ENCODE measurements around the gene PCYT1A. TPM values are rescaled to one million over a fixed set of nuclear protein-coding genes. Genes with fewer than 3 reads are reported as not detected.

Gene PCYT1A
- 10 to 100 TPM; 27.4 to 28.4 TPM for total RNA-seq

DNA sequence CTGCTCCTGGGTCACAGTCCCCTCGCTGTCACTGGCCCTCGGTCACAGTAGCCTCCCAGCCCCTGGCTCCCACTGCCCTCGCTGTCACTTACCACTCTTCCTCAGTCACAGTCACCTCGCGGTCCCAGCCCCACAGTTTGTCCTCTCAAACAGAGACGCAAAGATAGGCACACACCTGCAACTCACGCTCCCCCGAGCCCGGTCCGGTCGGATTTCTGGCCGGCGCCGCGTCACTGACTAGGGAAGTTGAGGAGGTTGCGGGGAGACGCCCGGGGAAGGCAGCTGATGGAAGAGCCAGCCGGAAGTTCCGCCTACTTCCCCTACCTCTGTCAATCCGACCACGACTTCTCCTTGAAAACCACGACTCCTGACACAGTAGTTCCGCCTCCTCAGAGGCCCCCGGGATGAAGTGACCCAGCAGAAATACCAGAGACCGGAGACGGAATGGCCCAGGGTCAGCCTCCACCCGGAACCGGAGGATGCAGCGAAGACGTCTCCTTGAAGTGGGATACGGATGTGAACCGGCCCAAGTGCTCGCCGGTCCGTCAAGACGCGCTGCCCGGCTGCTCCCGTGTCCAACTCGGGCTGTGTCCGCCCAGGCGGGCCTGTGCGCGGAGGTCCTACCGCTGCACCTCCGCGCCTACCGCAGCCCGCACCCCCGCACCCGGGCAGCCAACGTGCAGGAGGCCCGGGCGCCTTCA, at the start of gene PCYT1A:
TSS of gene PCYT1A (minus strand) at position 287 of the 701 bp plus-strand sequence. CDS start 17,195 bp downstream, outside the sequence.
- Mint-ChIP-seq H3K4me3 (peak within 1 kb of the TSS; percentile 100), H3K4me1 (ENCODE audit: low read depth) (peaks cover 37% of the 10 kb centered on the region), H3K27ac (peak within 1 kb of the TSS; percentile 99), H3K9me3 (no peaks in the 10 kb centered on the region), H3K36me3 (ENCODE audit: low read depth) (peaks cover 11% of the 10 kb centered on the region), H3K27me3 (ENCODE audit: low read depth) (no peaks in the 10 kb centered on the region)
- intact Hi-C loops (cut with micrococcal nuclease), result loop anchor here (1.0 kb wide), 4 partner anchors 8 to 655 kb away; partner anchors contain the start of gene NCBP2
- DNase-seq, result peak; percentile 84
- CTCF ChIA-PET, result interaction anchor here (1.1 kb wide), 1 partner anchor 15 kb away, joined by 3 read pairs; no protein-coding TSS in a partner anchor

DNA sequence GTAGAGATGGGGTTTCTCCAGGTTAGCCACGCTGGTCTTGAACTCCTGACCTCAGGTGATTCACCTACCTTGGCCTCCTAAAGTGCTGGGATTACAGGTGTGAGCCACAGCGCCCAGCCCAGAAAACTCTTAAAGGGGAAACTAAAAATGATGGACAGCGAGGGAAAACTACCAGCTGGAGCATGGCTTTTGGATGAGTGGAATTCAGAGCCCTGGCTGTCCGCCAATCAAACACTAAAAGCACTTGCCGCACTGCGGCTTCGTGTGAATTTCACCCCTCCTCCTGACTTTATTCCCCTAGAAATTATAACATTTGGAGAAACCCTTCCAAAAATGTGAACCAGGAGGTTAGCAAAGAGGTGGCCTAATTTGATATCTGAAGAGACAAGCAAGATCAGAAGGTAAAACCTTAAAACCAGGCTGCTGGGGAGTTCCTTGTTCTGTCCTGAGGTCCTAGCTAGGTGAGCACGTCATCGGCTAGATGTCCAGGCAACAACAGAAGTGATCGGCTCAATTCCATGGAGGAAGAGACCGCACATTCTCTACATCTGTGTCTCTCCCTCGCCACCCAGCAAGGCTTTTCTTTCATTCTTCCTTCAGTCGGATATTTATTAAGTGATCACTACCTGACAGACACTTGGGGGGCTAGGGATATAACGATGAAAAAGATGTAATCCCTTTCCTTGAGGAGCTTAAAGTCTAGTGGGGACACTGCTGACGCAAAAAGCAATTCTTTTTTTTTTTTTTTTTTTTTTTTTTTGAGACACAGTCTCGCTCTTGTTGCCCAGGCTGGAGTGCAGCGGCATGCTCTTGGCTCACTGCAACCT, 49.0 kb upstream of the PCYT1A start:
- Mint-ChIP-seq H3K36me3 (ENCODE audit: low read depth) (no peaks in the 10 kb centered on the region), H3K9me3 (no peaks in the 10 kb centered on the region), H3K4me1 (ENCODE audit: low read depth) (peaks cover 8% of the 10 kb centered on the region), H3K27ac (no peak overlapping the region), H3K4me3 (no peak overlapping the region), H3K27me3 (ENCODE audit: low read depth) (peaks cover 2% of the 10 kb centered on the region)
- CTCF ChIA-PET, result interaction anchor here (0.6 to 1.2 kb wide), 2 partner anchors 14 to 82 kb away, joined by 3 read pairs; no protein-coding TSS in a partner anchor
- no peak for DNase-seq
- intact Hi-C loops (cut with micrococcal nuclease), result no loop called here

DNA sequence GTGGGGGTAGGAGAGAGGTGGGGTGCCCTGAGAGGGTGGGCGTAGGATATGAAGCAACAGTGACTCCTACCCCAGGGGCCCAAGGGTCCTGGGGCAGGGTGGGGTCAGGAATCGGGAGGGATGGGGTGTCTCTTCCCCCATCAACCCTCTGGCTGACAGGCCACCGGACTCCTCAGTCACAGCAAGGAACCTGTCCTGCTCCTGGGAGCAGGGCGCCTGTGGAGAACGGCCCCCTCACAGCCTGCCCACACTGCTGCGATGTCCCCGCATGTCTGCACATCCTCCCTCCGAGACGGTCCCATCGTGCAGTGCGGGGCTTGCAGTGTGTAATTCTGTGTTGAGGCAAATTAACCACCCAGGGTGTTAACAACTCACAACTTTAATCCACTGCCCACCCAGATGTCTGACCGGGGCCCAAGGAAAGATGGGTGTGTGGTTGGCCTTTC, 48.0 kb upstream of the PCYT1A start:
- H3K4me1 Mint-ChIP-seq (ENCODE audit: low read depth), result peaks cover 3% of the 10 kb centered on the region
- no peak for DNase-seq
- intact Hi-C loops (cut with micrococcal nuclease), result no loop called here
- no peaks in the 10 kb centered on the region for H3K27me3 Mint-ChIP-seq (ENCODE audit: low read depth)
- no peak overlapping the region for H3K4me3 Mint-ChIP-seq
- H3K36me3 Mint-ChIP-seq (ENCODE audit: low read depth), result no peaks in the 10 kb centered on the region
- CTCF ChIA-PET, result no interaction called here
- no peak overlapping the region for H3K27ac Mint-ChIP-seq
- H3K9me3 Mint-ChIP-seq, result no peaks in the 10 kb centered on the region

DNA sequence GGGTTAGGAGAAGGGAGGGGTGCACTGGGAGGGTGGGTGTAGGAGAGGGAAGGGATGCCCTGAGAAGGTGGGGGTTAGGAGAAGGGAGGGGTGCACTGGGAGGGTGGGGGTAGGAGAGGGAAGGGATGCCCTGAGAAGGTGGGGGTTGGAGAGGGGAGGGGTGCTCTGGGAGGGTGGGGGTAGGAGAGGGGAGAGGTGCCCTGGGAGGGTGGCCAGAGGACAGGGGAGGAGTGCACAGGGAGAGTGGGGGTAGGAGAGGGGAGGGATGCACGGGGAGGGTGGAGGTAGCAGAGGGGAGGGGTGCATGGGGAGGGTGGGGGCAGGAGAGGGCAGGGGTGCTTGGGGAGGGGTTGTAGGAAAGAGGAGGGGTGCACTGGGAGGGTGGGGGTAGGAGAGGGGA, 47.5 kb upstream of the PCYT1A start:
- Mint-ChIP-seq H3K27me3 (ENCODE audit: low read depth) (no peaks in the 10 kb centered on the region), H3K4me1 (ENCODE audit: low read depth) (no peaks in the 10 kb centered on the region), H3K4me3 (no peak overlapping the region), H3K27ac (no peak overlapping the region), H3K36me3 (ENCODE audit: low read depth) (no peaks in the 10 kb centered on the region), H3K9me3 (no peaks in the 10 kb centered on the region)
- intact Hi-C loops (cut with micrococcal nuclease), result no loop called here
- CTCF ChIA-PET, result interaction anchor here (0.5 to 0.6 kb wide), 2 partner anchors 43 to 180 kb away, joined by 3 to 4 read pairs; no protein-coding TSS in a partner anchor
- no peak for DNase-seq

DNA sequence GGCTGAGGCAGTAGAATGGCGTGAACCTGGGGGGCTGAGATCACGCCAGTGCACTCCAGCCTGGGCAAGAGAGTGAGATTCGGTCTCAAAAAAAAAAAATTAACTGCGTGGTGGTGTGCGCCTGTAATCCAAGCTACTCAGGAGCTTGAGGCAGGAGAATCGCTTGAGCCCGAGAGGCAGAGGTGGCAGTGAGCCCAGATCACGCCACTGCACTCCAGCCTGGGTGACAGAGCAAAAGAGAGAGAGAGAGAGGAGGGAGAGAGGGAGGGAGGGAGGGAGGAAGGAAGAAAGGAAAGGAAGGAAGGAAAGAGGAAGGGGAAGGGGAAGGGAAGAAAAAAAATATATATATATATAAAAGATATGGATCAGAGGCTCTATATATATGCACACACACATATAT, 44.6 kb upstream of the PCYT1A start:
- Mint-ChIP-seq H3K4me3 (no peak overlapping the region), H3K9me3 (no peaks in the 10 kb centered on the region), H3K36me3 (ENCODE audit: low read depth) (no peaks in the 10 kb centered on the region), H3K27ac (no peak overlapping the region), H3K27me3 (ENCODE audit: low read depth) (no peaks in the 10 kb centered on the region), H3K4me1 (ENCODE audit: low read depth) (no peaks in the 10 kb centered on the region)
- DNase-seq, result no peak
- intact Hi-C loops (cut with micrococcal nuclease), result no loop called here
- CTCF ChIA-PET, result no interaction called here

DNA sequence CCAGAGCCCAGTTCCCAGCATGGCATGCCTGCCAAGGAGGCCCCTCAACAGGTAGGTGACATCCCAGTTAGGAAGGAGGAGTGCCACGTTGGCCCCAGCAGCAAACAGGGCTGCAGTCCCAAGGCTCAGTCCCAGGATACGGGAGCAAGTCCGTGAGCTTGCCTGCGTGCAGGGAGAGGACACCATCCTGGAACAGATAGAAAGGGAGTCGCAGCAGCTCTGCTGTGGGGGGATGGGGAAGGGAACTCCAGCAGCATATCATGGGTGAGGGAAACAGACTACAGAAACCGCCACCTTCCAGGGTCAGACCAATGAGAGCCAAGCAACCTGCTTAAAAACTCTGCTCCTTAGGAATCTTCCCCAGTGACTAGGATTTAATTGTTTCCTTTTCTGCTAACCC, 39.9 kb upstream of the PCYT1A start:
- Mint-ChIP-seq H3K36me3 (ENCODE audit: low read depth) (no peaks in the 10 kb centered on the region), H3K4me3 (no peak overlapping the region), H3K9me3 (no peaks in the 10 kb centered on the region), H3K27ac (no peak overlapping the region), H3K4me1 (ENCODE audit: low read depth) (no peaks in the 10 kb centered on the region), H3K27me3 (ENCODE audit: low read depth) (no peaks in the 10 kb centered on the region)
- intact Hi-C loops (cut with micrococcal nuclease), result no loop called here
- DNase-seq, result no peak
- CTCF ChIA-PET, result interaction anchor here (1.3 kb wide), 1 partner anchor 72 kb away, joined by 3 read pairs; no protein-coding TSS in a partner anchor

DNA sequence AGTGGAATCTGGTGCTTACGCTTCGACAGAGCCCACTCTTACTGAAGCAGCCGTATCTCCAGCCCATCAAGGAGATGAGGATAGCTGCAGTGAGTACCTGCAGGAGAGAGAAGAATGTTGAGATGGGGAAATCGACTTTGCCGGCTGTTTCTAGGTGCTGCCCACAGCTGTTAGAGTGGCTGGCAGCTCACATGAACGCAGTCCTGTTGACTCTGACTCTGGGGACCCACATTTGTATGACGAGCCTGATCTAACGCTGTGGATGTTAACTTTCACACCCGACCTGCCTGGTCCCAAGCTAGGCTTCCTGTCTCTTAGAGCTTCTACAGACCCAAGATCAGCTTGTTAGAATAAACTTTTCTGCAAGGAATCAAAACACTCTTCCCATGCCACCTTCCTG, 39.4 kb upstream of the PCYT1A start:
- Mint-ChIP-seq H3K27ac (no peak overlapping the region), H3K27me3 (ENCODE audit: low read depth) (no peaks in the 10 kb centered on the region), H3K36me3 (ENCODE audit: low read depth) (no peaks in the 10 kb centered on the region), H3K4me3 (no peak overlapping the region), H3K4me1 (ENCODE audit: low read depth) (no peaks in the 10 kb centered on the region), H3K9me3 (no peaks in the 10 kb centered on the region)
- CTCF ChIA-PET, result no interaction called here
- intact Hi-C loops (cut with micrococcal nuclease), result no loop called here
- no peak for DNase-seq

DNA sequence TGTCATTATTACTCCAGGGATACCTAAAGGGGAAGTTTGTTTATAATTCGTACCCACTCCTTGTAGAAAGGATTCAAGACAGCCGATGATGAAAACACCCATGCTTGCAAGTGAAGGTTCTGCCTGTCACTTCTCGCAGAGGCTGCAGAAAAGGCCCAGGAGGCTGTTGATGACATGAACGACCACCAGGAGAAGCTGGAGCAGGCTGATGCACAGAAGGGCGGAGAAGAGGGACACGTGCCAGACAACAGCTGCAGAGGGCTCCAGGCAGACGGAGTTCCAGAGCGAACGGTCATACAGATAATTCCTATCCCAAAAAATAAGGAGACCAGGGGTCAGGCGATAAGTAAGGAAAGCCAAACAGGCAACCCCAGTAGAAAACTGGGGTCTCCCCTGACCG, 36.2 kb upstream of the PCYT1A start:
- no peak for DNase-seq
- Mint-ChIP-seq H3K4me3 (no peak overlapping the region), H3K36me3 (ENCODE audit: low read depth) (no peaks in the 10 kb centered on the region), H3K27ac (no peak overlapping the region), H3K9me3 (no peaks in the 10 kb centered on the region), H3K27me3 (ENCODE audit: low read depth) (no peaks in the 10 kb centered on the region), H3K4me1 (ENCODE audit: low read depth) (peaks cover 9% of the 10 kb centered on the region)
- CTCF ChIA-PET, result no interaction called here
- intact Hi-C loops (cut with micrococcal nuclease), result no loop called here

DNA sequence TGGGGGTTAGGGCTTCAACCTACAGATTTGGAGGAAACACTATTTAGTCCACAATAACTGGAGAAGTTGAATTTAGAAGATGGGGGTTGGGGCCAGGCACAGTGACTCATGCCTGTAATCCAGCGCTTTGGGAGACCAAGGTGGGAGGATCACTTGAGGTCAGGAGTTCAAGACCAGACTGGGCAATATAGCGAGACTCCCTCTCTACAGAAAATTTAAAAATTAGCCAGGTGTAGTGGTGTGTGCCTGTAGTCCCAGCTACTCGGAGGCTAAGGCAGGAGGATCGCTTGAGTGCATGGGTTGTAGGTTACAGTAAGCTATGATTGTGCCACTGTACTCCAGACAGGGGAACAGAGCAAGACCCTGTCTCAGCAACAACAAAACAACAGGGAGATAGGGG, 35.5 kb upstream of the PCYT1A start:
- CTCF ChIA-PET, result no interaction called here
- intact Hi-C loops (cut with micrococcal nuclease), result no loop called here
- H3K36me3 Mint-ChIP-seq (ENCODE audit: low read depth), result no peaks in the 10 kb centered on the region
- H3K4me3 Mint-ChIP-seq, result no peak overlapping the region
- peaks cover 9% of the 10 kb centered on the region for H3K4me1 Mint-ChIP-seq (ENCODE audit: low read depth)
- H3K9me3 Mint-ChIP-seq, result no peaks in the 10 kb centered on the region
- DNase-seq, result no peak
- no peak overlapping the region for H3K27ac Mint-ChIP-seq
- H3K27me3 Mint-ChIP-seq (ENCODE audit: low read depth), result no peaks in the 10 kb centered on the region

DNA sequence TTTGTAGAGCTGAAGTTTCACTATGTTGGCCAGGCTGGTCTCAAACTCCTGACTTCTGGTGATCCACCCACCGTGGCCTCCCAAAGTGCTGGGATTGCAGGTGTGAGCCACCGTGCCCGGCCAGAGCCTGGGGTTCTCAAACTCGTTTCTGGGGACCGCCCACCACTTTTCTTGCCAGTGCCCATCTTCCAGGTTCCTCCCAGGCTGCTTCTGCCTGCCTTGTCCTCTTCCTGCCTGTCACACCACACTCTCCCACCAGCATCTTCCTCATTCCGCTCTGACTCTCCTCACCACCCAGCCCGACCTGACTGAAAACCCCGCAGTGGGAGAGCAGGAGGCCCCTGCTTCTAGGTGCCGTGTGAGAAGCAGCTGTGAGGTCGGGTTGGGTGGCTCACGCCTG, 33.6 kb upstream of the PCYT1A start:
- Mint-ChIP-seq H3K9me3 (no peaks in the 10 kb centered on the region), H3K4me1 (ENCODE audit: low read depth) (peaks cover 17% of the 10 kb centered on the region), H3K27ac (peak overlapping the region; percentile 46), H3K36me3 (ENCODE audit: low read depth) (no peaks in the 10 kb centered on the region), H3K27me3 (ENCODE audit: low read depth) (no peaks in the 10 kb centered on the region), H3K4me3 (no peak overlapping the region)
- intact Hi-C loops (cut with micrococcal nuclease), result no loop called here
- DNase-seq, result no peak
- CTCF ChIA-PET, result no interaction called here

DNA sequence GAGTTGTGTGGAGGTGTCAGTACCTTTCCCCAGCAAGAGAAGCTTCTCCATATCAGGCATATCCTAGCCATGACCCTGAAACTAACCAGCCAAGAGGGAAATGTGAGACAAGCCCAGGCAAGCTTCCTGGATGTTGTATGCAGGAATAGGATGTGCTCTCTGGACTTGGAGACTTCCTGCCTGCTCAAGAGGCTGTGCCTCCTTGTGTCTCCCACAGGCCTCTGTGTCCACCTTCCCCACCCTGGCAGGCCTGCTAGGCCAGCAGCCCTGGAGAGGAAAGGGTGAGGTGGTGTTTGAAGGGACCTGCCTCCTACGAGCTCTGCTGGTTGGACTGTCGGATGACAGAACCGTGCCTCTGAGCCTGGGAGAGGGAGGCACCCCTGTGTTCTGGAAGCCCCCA, 32.6 kb upstream of the PCYT1A start:
- Mint-ChIP-seq H3K4me1 (ENCODE audit: low read depth) (peaks cover 20% of the 10 kb centered on the region), H3K27me3 (ENCODE audit: low read depth) (no peaks in the 10 kb centered on the region), H3K27ac (no peak overlapping the region), H3K4me3 (no peak overlapping the region), H3K36me3 (ENCODE audit: low read depth) (no peaks in the 10 kb centered on the region), H3K9me3 (no peaks in the 10 kb centered on the region)
- intact Hi-C loops (cut with micrococcal nuclease), result no loop called here
- no peak for DNase-seq
- CTCF ChIA-PET, result no interaction called here

DNA sequence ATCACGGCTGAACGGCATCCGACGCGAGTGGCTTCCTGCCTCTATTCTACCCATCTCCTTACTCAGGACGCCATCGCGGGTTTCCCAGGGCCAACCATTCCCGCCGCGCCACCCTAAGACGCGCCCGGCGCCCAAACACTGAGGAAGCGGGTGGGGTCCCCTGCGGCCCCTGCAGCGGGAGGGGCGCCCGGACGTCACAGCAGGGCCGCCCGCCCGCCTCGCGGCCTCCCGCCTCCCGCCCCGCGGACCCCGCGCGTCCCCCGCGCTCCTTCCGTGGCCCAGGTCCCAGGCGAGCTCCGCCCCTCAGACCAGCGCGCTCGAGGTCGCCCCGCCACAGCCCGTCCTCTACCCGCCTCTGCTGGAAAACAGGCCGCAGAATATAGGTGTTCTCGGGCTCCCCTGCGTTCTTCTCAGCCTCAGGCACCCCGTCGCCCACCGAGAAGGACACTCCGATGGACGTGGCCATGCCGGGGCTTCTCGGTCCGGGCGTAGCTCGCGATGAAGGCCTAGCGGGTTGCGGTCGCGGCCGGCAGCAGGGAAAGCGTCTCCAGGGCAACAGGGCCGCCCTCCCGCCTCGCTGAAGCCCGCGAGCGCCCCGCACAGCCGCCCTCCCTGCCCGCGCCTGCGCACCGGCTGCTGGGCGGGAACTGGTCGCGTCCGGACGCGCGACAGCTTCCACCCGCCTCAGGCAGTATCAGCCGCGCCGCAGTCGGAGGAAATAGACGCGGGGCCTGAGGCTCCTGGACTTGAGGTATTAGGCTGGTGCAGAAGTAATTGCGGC, 30.4 kb upstream of the PCYT1A start, which contains the start of gene DYNLT2B:
TSS of gene DYNLT2B (minus strand) at position 554 of the 781 bp plus-strand sequence. CDS start at position 466, 88 bp downstream.
- peaks cover 20% of the 10 kb centered on the region for H3K4me1 Mint-ChIP-seq (ENCODE audit: low read depth)
- H3K36me3 Mint-ChIP-seq (ENCODE audit: low read depth), result no peaks in the 10 kb centered on the region
- peak within 1 kb of the TSS; percentile 94 for H3K4me3 Mint-ChIP-seq
- intact Hi-C loops (cut with micrococcal nuclease), result loop anchor here (1.0 to 5.0 kb wide), 8 partner anchors 44 to 394 kb away; partner anchors contain the start of genes CEP19, FBXO45, PIGX and RNF168
- H3K9me3 Mint-ChIP-seq, result no peaks in the 10 kb centered on the region
- CTCF ChIA-PET, result interaction anchor here (0.6 to 1.3 kb wide), 10 partner anchors 12 to 417 kb away, joined by 3 to 9 read pairs (median 3); no protein-coding TSS in a partner anchor
- H3K27me3 Mint-ChIP-seq (ENCODE audit: low read depth), result no peaks in the 10 kb centered on the region
- peak within 1 kb of the TSS; percentile 93 for H3K27ac Mint-ChIP-seq
- peak; percentile 88 for DNase-seq

Data from activated naive CD4-positive, alpha-beta T cell treated with anti-CD3 and anti-CD28 coated beads for 36 hours (primary cell).